HG02870 (cell line): ENCODE data around the gene RGL1.

Experiments used
- ATAC-seq: cut with Tn5 transposase; IDR thresholded peaks from one replicate; pipeline ENCODE4 v1.9.1; 2021; ENCODE audit warnings: mild to moderate bottlenecking, moderate library complexity; ENCODE audit not compliant: unreplicated experiment

The RGL1 gene

DNA sequence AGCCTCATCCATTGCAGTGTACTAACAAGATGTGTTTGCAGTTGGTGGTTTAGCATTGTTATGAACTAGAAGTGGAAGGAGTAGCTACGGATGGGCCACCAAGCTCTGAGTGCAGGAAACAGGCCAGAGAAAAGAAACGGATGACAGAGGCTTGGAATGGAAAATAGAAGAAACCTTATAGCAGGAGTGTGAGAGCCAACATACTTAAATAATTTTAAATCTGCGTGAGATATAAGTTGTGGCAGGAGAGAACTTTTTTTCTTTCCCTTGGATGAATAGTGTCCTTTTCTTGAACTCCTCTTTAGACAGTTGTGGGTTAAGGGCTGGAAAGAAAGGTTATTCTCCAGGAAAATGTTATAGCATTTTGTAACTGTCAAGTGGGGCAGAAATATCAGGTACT, 54.2 kb downstream of the RGL1 start:
- no peak for ATAC-seq

GRCh38 chr1:183859831-183860230, 54.9 kb downstream of the RGL1 start:
- no peak for ATAC-seq

GRCh38 chr1:183862967-183863366, 58.0 kb downstream of the RGL1 start:
- ATAC-seq, result no peak

GRCh38 chr1:183863852-183864251, 58.9 kb downstream of the RGL1 start:
- ATAC-seq, result no peak

DNA sequence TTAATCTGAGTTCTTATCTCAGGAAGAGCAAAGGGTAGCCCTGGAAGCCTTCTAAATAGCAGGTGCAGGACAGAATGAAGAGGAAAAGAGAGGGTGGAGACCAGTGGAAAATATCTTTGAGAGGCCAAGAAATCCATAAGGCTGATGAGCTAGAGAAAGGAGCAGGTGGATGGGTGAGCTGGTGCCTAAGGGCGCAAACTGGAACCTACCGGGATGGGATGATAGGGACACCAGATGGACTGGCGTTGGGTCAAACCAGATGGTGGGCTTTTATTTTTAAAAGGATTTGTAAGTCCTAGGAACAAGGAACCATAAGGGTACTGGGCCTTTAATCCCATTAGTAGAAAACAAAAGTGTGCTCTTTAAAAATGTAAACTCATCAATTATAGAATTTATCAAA, 59.7 kb downstream of the RGL1 start:
- no peak for ATAC-seq

- no peak for ATAC-seq
These were observed 64.3 kb downstream of the RGL1 start for GRCh38 chr1:183869230-183869629.

DNA sequence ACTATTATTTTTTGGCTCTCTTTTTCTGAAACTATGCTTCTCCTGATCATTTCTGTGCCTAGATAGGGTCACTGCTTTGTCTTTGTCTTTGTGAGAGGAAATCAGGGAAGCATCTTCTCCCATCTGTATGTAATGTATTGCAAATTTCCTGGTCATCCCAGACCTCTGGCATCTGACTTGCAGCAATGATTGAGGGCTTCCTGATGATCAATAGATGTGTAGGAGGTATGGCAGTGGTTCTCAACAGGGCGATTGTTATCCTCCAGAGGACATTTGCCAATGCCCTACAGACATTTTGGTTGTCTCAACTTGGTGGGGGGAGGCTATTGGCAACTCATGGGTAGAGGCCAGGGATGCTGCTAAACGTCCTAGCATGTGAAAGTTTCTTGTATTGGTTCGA, 64.7 kb downstream of the RGL1 start:
- no peak for ATAC-seq

GRCh38 chr1:183870351-183871077, 65.6 kb downstream of the RGL1 start:
- ATAC-seq, result no peak

- ATAC-seq, result no peak
These were observed 66.2 kb downstream of the RGL1 start for GRCh38 chr1:183871142-183871541.

DNA sequence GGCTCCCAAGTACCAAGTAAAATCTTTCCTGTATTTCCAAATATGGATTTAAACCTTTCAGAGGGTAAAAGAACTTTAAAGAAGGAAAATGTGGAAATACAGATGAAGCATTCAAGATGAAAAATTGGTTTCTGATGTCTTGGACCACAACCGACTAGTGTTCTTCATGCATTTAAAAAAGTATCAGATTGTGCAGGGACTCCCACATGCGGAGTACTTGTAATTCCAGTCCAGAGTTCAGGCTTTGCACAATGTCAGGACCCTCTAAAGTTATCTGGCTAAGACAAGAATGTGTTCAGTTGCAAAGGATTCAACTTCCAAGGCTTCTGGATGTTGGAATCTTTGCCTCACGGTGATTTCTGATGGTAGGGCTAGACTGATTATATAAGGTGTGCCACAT, 66.7 kb downstream of the RGL1 start:
- ATAC-seq, result no peak

DNA sequence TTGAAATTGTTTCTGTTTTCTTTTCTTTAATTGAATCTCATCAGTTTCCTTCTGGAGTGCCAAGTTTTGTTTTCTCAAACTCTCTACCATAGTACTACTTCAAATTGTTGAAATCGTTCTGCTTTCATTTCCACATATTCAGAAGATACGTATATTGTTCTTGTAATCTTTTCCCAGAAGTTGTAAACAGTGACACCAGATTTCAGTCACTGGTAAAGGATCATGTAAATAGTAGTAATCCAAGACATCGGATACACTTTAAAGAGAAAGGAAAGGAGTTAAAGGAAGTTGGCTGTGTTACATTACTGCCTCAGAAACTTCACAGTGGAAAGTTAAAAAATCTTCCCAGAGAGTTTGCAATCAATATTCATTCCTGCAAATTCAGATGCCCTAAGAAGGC, 67.5 kb downstream of the RGL1 start:
- no peak for ATAC-seq

DNA sequence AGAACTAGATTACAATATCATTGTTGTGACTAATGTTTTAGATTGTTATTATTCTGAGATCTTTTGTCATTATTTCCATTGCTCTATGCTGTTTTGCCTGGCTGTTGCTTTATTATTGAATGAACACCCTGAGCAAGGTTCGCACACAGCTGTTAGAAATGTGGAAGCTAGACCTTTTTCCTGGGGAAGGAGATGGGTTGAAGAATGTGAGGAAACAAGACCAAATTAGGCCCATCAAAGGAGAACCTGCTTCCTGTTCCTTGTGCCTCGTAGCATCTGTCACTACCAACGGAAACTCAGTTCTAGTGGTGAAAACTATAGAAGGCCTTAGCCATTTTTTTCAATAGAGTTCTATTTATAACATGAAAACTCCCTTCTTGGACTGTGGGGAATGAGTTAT, 68.7 kb downstream of the RGL1 start:
- no peak for ATAC-seq

DNA sequence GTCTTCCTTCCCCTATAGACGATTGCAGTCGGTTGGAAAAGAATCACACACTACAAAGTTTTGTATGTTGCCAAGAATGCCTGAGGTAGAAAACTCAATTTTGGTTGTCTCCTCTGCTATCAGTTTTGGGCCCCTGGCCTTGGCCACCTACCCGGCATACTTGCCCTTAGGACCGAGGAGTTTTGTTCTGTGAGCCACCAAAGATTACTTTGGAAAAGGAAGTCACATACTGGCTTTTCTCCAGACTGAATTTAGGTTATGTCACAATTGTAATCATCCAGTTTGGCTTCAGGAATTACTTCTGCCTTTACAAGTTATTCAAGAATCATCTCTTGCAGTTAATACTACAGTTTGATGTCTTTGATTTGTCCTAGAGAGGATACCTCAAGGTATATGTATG, 71.4 kb downstream of the RGL1 start:
- ATAC-seq, result no peak

GRCh38 chr1:183877053-183877720, 72.3 kb downstream of the RGL1 start:
- ATAC-seq, result no peak

GRCh38 chr1:183879494-183879893, 74.6 kb downstream of the RGL1 start:
- ATAC-seq, result no peak

DNA sequence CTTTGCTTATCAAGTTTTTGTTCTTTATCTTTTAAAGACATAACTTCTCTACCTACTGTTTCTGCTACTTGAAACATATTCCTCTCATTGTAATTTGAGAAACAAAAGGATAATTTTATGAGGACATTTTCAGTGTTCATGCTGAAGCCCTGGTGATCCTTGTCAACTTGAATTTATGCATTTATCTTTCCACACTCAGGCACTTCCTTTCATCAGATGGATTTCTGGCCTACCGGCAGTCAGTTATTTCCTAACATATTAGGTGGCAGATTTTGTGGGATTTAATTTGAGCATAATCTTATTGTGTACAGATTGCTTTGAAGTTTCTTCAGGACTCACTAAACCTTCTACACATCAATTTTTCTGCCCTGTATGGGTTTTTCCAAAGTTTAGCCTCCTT, 75.0 kb downstream of the RGL1 start:
- ATAC-seq, result no peak

DNA sequence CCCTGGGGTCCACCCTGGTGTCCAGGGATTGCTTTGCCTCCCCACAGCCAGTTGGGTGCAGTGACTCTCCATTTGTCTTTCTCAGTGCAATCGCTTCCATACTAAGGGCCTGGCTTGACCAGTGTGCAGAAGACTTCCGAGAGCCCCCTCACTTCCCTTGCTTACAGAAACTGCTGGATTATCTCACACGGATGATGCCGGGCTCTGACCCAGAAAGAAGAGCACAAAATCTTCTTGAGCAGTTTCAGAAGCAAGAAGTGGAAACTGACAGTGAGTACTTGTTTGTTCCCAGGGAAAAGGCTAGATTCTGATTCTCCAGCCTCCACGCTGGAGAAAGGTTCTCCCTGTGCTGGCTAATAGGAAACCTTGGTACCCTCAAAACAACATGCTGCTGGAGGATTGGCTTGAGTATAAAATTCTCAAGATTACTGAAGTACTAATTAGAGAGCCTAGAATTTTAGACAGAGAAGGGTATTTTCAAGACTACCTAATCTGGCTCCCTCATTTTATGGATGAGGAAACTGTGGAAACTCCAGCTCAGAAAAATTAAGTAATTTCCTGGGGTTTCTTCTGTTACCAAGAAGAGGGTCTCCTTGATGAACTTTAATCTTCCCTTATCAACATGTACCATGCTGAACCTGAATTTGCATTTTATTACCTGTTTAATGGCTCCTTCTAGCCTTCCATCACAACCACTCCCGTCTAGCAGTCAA, 75.8 kb downstream of the RGL1 start:
- ATAC-seq, result no peak

DNA sequence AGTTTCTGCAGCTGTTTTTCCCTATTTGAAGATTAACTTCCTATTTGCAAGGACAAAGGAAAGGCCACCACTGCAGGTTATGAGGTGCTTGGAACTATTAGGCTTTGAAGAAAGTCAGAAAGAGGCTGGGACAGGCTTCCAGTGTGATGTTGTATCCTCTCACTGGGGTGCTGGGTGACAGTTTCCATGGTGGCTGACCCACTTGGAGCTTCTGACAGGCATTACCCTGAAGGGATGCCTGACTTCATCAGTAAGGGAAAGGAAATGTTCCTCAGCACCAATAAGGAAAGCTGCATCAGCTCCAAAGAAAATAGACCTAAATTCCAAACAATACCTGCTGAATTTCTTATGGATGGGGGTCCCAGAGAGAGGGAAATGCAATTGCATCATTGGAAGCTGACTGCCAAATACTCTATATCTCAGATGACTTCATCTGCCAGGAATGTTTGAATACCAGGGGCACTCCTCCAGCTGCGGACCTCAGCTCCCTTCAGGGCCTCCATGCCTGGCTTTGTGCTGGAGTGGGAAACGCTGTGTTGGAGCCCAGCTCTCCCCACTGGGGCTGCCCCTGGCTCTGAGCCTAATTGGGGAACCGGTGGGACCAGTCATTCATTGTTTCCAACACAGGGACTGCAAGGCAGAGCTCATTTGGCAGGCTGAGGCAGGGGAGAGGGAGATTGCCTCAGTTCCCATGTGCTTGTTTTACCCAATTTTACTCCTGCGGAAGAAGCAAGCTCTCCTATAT, 76.6 kb downstream of the RGL1 start:
- ATAC-seq, result no peak

- no peak for ATAC-seq
These were observed 77.6 kb downstream of the RGL1 start for GRCh38 chr1:183882335-183883167.

GRCh38 chr1:183883623-183884022, 78.7 kb downstream of the RGL1 start:
- no peak for ATAC-seq

DNA sequence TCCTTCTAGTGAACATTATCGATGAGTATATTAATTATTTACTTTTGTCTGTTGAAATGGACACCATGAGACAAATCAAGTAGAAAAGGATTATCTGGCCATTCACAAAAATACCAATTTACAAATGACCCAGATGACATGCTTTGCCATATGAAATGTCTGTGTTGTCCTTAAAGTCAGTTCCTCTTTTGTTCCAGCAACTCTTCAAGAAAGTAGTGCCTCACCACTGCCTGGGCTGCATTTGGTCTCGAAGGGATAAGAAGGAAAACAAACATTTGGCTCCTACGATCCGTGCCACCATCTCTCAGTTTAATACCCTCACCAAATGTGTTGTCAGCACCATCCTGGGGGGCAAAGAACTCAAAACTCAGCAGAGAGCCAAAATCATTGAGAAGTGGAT, 79.6 kb downstream of the RGL1 start:
- no peak for ATAC-seq
